Inflammatory macrophage treated with lipopolysaccharide for 4 hours (primary cell): ENCODE measurements around the gene SLC9B2.
A peak's percentile ranks its signal among the peaks of the same experiment; 100 is the strongest.

Experiments used
- DNase-seq: peaks from one replicate; pipeline ENCODE4 v3.0.0-alpha.2; 2020

The SLC9B2 gene

GRCh38 chr4:103076747-103077347 is at the start of gene SLC9B2:
Gene SLC9B2, minus strand, starts transcription at chr4:103076761. Its CDS starts 9,211 bp downstream, at chr4:103067550.
- DNase-seq, result no peak

- no peak for DNase-seq
Measured at GRCh38 chr4:103126126-103126525, 49.6 kb upstream of the SLC9B2 start.

- DNase-seq, result no peak
Measured at GRCh38 chr4:103123114-103123513, 46.6 kb upstream of the SLC9B2 start.

GRCh38 chr4:103118166-103118565 is 41.6 kb upstream of the SLC9B2 start:
- no peak for DNase-seq

- no peak for DNase-seq
Measured at GRCh38 chr4:103111598-103111997, 35.0 kb upstream of the SLC9B2 start.

- DNase-seq, result no peak
Measured at GRCh38 chr4:103108542-103108941, 32.0 kb upstream of the SLC9B2 start.

GRCh38 chr4:103105558-103106356 is 29.2 kb upstream of the SLC9B2 start:
- DNase-seq, result no peak

GRCh38 chr4:103104886-103105285 is 28.3 kb upstream of the SLC9B2 start:
- no peak for DNase-seq

GRCh38 chr4:103100691-103101090 is 24.1 kb upstream of the SLC9B2 start:
- no peak for DNase-seq

GRCh38 chr4:103099691-103100392 is 23.3 kb upstream of the SLC9B2 start, which contains the start of gene BDH2:
Gene BDH2, minus strand, starts transcription at chr4:103099834. Its CDS starts 3,580 bp downstream, at chr4:103096254.
- DNase-seq, result peak; percentile 96

- DNase-seq, result peak; percentile 16
Measured at GRCh38 chr4:103098756-103099440, 22.3 kb upstream of the SLC9B2 start.

- DNase-seq, result no peak
Measured at GRCh38 chr4:103098341-103098740, 21.8 kb upstream of the SLC9B2 start.

- no peak for DNase-seq
Measured at GRCh38 chr4:103097112-103097511, 20.6 kb upstream of the SLC9B2 start.

- no peak for DNase-seq
Measured at GRCh38 chr4:103095080-103095479, 18.5 kb upstream of the SLC9B2 start.

GRCh38 chr4:103092245-103092644 is 15.7 kb upstream of the SLC9B2 start:
- peak; percentile 40 for DNase-seq

GRCh38 chr4:103091601-103092223 is 15.2 kb upstream of the SLC9B2 start:
- peak; percentile 59 for DNase-seq

- DNase-seq, result no peak
Measured at GRCh38 chr4:103089481-103089880, 12.9 kb upstream of the SLC9B2 start.

GRCh38 chr4:103086551-103086950 is 10.0 kb upstream of the SLC9B2 start:
- DNase-seq, result no peak

- no peak for DNase-seq
Measured at GRCh38 chr4:103085555-103086196, 9.1 kb upstream of the SLC9B2 start.

GRCh38 chr4:103079621-103080020 is 3.1 kb upstream of the SLC9B2 start:
- no peak for DNase-seq

- DNase-seq, result peak; percentile 21
Measured at GRCh38 chr4:103075894-103076746, 441 bp downstream of the SLC9B2 start.
